Measurements from ENCODE around the gene MPLKIP. TPM values are rescaled to one million over a fixed set of nuclear protein-coding genes. Genes with fewer than 3 reads are reported as not detected.

MPLKIP gene
- total RNA-seq, 1 experiment from 2014 or later, result 43.8 TPM

- Histone ChIP-seq H3K9me3 (ENCODE audit: low read depth, low read length, poor library complexity, severe bottlenecking) (no peaks in the 10 kb centered on the region), H3K4me1 (ENCODE audit: insufficient read depth, low read length, poor library complexity, severe bottlenecking) (no peaks in the 10 kb centered on the region), H3K27me3 (replicated peaks; ENCODE audit: insufficient read depth, low read depth, low read length, poor library complexity) (no peaks in the 10 kb centered on the region), H3K27ac (ENCODE audit: low read depth, low read length, poor library complexity, severe bottlenecking) (no peak overlapping the region), H3K36me3 (ENCODE audit: insufficient read depth, low read length, poor library complexity, severe bottlenecking) (no peaks in the 10 kb centered on the region), H3K4me3 (ENCODE audit: low read depth, low read length, poor library complexity, severe bottlenecking) (no peak overlapping the region)
- ChIA-PET POLR2A (ENCODE audit: low non-redundant PET) (no interaction called here), CTCF (no interaction called here)
- BruUV-seq (replicated peaks), result no TSS peak
- TF ChIP-seq EZH2 (IDR thresholded peaks at IDR 0.05; ENCODE audit: borderline replicate concordance, low read depth, low read length, poor library complexity, severe bottlenecking), result no peak
- TF ChIP-seq CTCF (conservative IDR thresholded peaks at IDR 0.05; ENCODE audit: low read depth, low read length), result no peak
- DNase-seq (ENCODE audit: low spot score), result no peak
- intact Hi-C loops (cut with micrococcal nuclease; ENCODE audit: unreplicated experiment), result no loop called here
Observed at GRCh38 chr7:40138973-40139372, 4.6 kb upstream of the MPLKIP start.

GRCh38 chr7:40137563-40137962 lies 3.1 kb upstream of the MPLKIP start:
- DNase-seq (ENCODE audit: low spot score), result no peak
- TF ChIP-seq EZH2 (IDR thresholded peaks at IDR 0.05; ENCODE audit: borderline replicate concordance, low read depth, low read length, poor library complexity, severe bottlenecking), result no peak
- no peaks in the 10 kb centered on the region for H3K36me3 ChIP-seq (ENCODE audit: insufficient read depth, low read length, poor library complexity, severe bottlenecking)
- no peak overlapping the region for H3K4me3 ChIP-seq (ENCODE audit: low read depth, low read length, poor library complexity, severe bottlenecking)
- CTCF ChIA-PET, result no interaction called here
- peaks cover 9% of the 10 kb centered on the region for H3K4me1 ChIP-seq (ENCODE audit: insufficient read depth, low read length, poor library complexity, severe bottlenecking)
- POLR2A ChIA-PET (ENCODE audit: low non-redundant PET), result no interaction called here
- no peaks in the 10 kb centered on the region for H3K27me3 ChIP-seq (replicated peaks; ENCODE audit: insufficient read depth, low read depth, low read length, poor library complexity)
- intact Hi-C loops (cut with micrococcal nuclease; ENCODE audit: unreplicated experiment), result no loop called here
- BruUV-seq (replicated peaks), result no TSS peak
- no peaks in the 10 kb centered on the region for H3K9me3 ChIP-seq (ENCODE audit: low read depth, low read length, poor library complexity, severe bottlenecking)
- no peak overlapping the region for H3K27ac ChIP-seq (ENCODE audit: low read depth, low read length, poor library complexity, severe bottlenecking)

GRCh38 chr7:40135317-40135610 lies 842 bp upstream of the MPLKIP start:
- ChIA-PET CTCF (no interaction called here), POLR2A (ENCODE audit: low non-redundant PET) (interaction anchor here (0.6 kb wide), 1 partner anchor 181 kb away, joined by 3 read pairs; no protein-coding TSS in a partner anchor)
- H3K4me3 ChIP-seq (ENCODE audit: low read depth, low read length, poor library complexity, severe bottlenecking), result peak overlapping the region; percentile 95

More at GRCh38 chr7:40135317-40135610, 842 bp upstream of the MPLKIP start:
- intact Hi-C loops (cut with micrococcal nuclease; ENCODE audit: unreplicated experiment), result loop anchor here (2.0 kb wide), 1 partner anchor 238 kb away; no protein-coding TSS in a partner anchor
- Histone ChIP-seq H3K27ac (ENCODE audit: low read depth, low read length, poor library complexity, severe bottlenecking) (no peak overlapping the region), H3K4me1 (ENCODE audit: insufficient read depth, low read length, poor library complexity, severe bottlenecking) (peaks cover 9% of the 10 kb centered on the region), H3K36me3 (ENCODE audit: insufficient read depth, low read length, poor library complexity, severe bottlenecking) (no peaks in the 10 kb centered on the region), H3K9me3 (ENCODE audit: low read depth, low read length, poor library complexity, severe bottlenecking) (no peaks in the 10 kb centered on the region), H3K27me3 (replicated peaks; ENCODE audit: insufficient read depth, low read depth, low read length, poor library complexity) (no peaks in the 10 kb centered on the region)
- no TSS peak for BruUV-seq (replicated peaks)
- no peak for TF ChIP-seq EZH2 (IDR thresholded peaks at IDR 0.05; ENCODE audit: borderline replicate concordance, low read depth, low read length, poor library complexity, severe bottlenecking)
- TF ChIP-seq CTCF (conservative IDR thresholded peaks at IDR 0.05; ENCODE audit: low read depth, low read length), result no peak
- DNase-seq (ENCODE audit: low spot score), result no peak

Measured in A673 (cell line).